ENCODE results near the gene ABTB2.
A peak's percentile ranks its signal among the peaks of the same experiment; 100 is the strongest.

ABTB2 gene

GRCh38 chr11:34364102-34364501, 6.3 kb upstream of the ABTB2 start:
- H3K4me3 ChIP-seq (ENCODE audit: low read depth, low read length) = no peak overlapping the region
- DNase-seq (ENCODE audit: low read depth) = no peak

GRCh38 chr11:34363363-34364084, 5.7 kb upstream of the ABTB2 start:
- no peak for DNase-seq (ENCODE audit: low read depth)
- no peak overlapping the region for H3K4me3 ChIP-seq (ENCODE audit: low read depth, low read length)

GRCh38 chr11:34360046-34360445, 2.2 kb upstream of the ABTB2 start:
- DNase-seq (ENCODE audit: low read depth) = no peak
- H3K4me3 ChIP-seq (ENCODE audit: low read depth, low read length) = no peak overlapping the region

- H3K4me3 ChIP-seq (ENCODE audit: low read depth, low read length) = peak overlapping the region; percentile 49
- no peak for DNase-seq (ENCODE audit: low read depth)
These were observed 1.7 kb upstream of the ABTB2 start for GRCh38 chr11:34359548-34359891.

GRCh38 chr11:34358728-34359547, 1.1 kb upstream of the ABTB2 start:
- DNase-seq (ENCODE audit: low read depth) = no peak
- peak overlapping the region; percentile 49 for H3K4me3 ChIP-seq (ENCODE audit: low read depth, low read length)

GRCh38 chr11:34358258-34358727, 483 bp upstream of the ABTB2 start:
- peak overlapping the region; percentile 49 for H3K4me3 ChIP-seq (ENCODE audit: low read depth, low read length)
- no peak for DNase-seq (ENCODE audit: low read depth)

- peak overlapping the region; percentile 61 for H3K4me3 ChIP-seq (ENCODE audit: low read depth, low read length)
- no peak for DNase-seq (ENCODE audit: low read depth)
These were observed 703 bp downstream of the ABTB2 start for GRCh38 chr11:34356913-34357700.

- no peak for DNase-seq (ENCODE audit: low read depth)
- H3K4me3 ChIP-seq (ENCODE audit: low read depth, low read length) = peak overlapping the region; percentile 61
These were observed 1.3 kb downstream of the ABTB2 start for GRCh38 chr11:34356576-34356912.

- no peak for DNase-seq (ENCODE audit: low read depth)
- peak overlapping the region; percentile 61 for H3K4me3 ChIP-seq (ENCODE audit: low read depth, low read length)
These were observed 1.7 kb downstream of the ABTB2 start for GRCh38 chr11:34356130-34356529.

GRCh38 chr11:34355726-34356125, 2.1 kb downstream of the ABTB2 start:
- no peak overlapping the region for H3K4me3 ChIP-seq (ENCODE audit: low read depth, low read length)
- DNase-seq (ENCODE audit: low read depth) = no peak

- no peak overlapping the region for H3K4me3 ChIP-seq (ENCODE audit: low read depth, low read length)
- no peak for DNase-seq (ENCODE audit: low read depth)
These were observed 3.0 kb downstream of the ABTB2 start for GRCh38 chr11:34354782-34355181.

- no peak overlapping the region for H3K4me3 ChIP-seq (ENCODE audit: low read depth, low read length)
- DNase-seq (ENCODE audit: low read depth) = no peak
These were observed 3.9 kb downstream of the ABTB2 start for GRCh38 chr11:34353881-34354280.

- DNase-seq (ENCODE audit: low read depth) = no peak
- no peak overlapping the region for H3K4me3 ChIP-seq (ENCODE audit: low read depth, low read length)
These were observed 5.9 kb downstream of the ABTB2 start for GRCh38 chr11:34351687-34352469.

GRCh38 chr11:34351051-34351450, 6.8 kb downstream of the ABTB2 start:
- H3K4me3 ChIP-seq (ENCODE audit: low read depth, low read length) = no peak overlapping the region
- DNase-seq (ENCODE audit: low read depth) = no peak

GRCh38 chr11:34349882-34350281, 7.9 kb downstream of the ABTB2 start:
- no peak overlapping the region for H3K4me3 ChIP-seq (ENCODE audit: low read depth, low read length)
- no peak for DNase-seq (ENCODE audit: low read depth)

- no peak for DNase-seq (ENCODE audit: low read depth)
- H3K4me3 ChIP-seq (ENCODE audit: low read depth, low read length) = no peak overlapping the region
These were observed 8.9 kb downstream of the ABTB2 start for GRCh38 chr11:34348919-34349318.

- DNase-seq (ENCODE audit: low read depth) = no peak
- H3K4me3 ChIP-seq (ENCODE audit: low read depth, low read length) = no peak overlapping the region
These were observed 9.7 kb downstream of the ABTB2 start for GRCh38 chr11:34348096-34348495.

GRCh38 chr11:34346551-34346950, 11.3 kb downstream of the ABTB2 start:
- DNase-seq (ENCODE audit: low read depth) = no peak
- no peak overlapping the region for H3K4me3 ChIP-seq (ENCODE audit: low read depth, low read length)

- no peak overlapping the region for H3K4me3 ChIP-seq (ENCODE audit: low read depth, low read length)
- peak; percentile 43 for DNase-seq (ENCODE audit: low read depth)
These were observed 11.8 kb downstream of the ABTB2 start for GRCh38 chr11:34345991-34346480.
